ENCODE measurements around the gene PIMREG.

Gene PIMREG

GRCh38 chr17:6475411-6475810 lies 31.2 kb downstream of the PIMREG start:
- Histone ChIP-seq H3K4me3 (IDR thresholded peaks at IDR 0.05; ENCODE audit: insufficient read depth, low read depth, low read length) (no peak overlapping the region), H3K4me1 (ENCODE audit: low read depth, poor library complexity, severe bottlenecking) (no peaks in the 10 kb centered on the region), H3K79me2 (ENCODE audit: insufficient read depth, low read depth) (no peaks in the 10 kb centered on the region), H4K20me1 (ENCODE audit: insufficient read depth) (no peaks in the 10 kb centered on the region), H2AFZ (ENCODE audit: low read depth) (no peak overlapping the region), H3K9ac (no peak overlapping the region), H3K4me2 (no peak overlapping the region), H3K36me3 (ENCODE audit: insufficient read depth) (no peaks in the 10 kb centered on the region), H3K27ac (no peak overlapping the region), H3K27me3 (ENCODE audit: insufficient read depth, low read depth) (no peaks in the 10 kb centered on the region)
- no peak for TF ChIP-seq CTCF (conservative IDR thresholded peaks at IDR 0.05; ENCODE audit: low read depth, low read length)

DNA sequence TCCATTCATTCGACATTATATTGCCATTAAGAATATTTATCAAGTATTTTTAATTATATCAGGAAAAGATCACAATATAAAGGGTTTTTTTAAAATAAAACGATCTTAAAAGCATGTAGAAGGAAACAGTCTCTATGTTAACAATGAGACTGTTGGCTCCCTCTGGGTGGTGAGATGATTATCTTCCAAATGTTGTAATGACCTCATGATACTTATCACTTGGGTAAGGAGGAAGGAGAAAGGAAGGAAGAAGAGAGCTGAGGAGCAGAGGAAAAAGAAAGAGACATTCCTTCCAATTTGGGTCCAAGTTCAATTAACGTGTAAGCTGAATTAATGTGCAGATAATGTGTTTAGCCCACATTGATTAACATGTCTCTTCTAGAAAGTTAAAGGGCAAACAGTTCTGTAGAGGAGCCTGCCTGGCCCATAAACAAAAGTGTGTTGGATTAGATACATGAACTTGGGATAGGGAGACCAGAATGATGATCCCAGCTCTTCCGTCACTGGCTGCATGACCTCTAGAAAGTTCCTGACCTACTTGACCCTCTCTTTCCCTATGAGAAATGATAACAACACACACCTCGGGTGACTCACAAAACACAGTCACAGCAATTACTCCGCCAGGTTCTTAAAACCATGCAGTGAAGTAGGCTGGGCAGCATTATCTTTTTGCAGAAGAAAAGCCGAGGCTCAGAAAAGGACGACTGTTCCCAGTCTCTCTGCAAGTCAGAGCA lies 32.0 kb downstream of the PIMREG start:
- no peaks in the 10 kb centered on the region for H3K27me3 ChIP-seq (ENCODE audit: insufficient read depth, low read depth)
- no peak overlapping the region for H3K27ac ChIP-seq

DNA sequence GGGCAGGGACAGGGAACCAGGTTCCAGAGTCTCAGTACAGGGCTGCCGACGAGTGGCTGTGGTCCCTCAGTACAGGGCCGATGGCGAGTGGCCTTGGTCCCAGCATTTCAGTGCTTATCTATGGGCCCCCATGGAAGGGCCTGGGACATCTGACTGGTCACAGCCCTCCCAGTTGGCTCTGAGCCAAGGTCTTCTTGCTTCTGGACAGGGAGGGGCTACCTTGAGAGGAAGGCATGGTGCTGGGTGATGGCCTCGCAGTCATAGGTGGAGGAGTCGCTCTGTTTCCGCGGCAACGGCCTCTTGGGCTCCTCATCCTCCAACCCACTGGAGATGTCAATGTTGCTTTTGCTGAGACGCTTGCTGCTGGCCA lies 32.5 kb downstream of the PIMREG start:
- H2AFZ ChIP-seq (ENCODE audit: low read depth) = no peak overlapping the region
- H3K4me1 ChIP-seq (ENCODE audit: low read depth, poor library complexity, severe bottlenecking) = no peaks in the 10 kb centered on the region
- H3K79me2 ChIP-seq (ENCODE audit: insufficient read depth, low read depth) = no peaks in the 10 kb centered on the region
- no peaks in the 10 kb centered on the region for H3K36me3 ChIP-seq (ENCODE audit: insufficient read depth)
- no peak for TF ChIP-seq CTCF (conservative IDR thresholded peaks at IDR 0.05; ENCODE audit: low read depth, low read length)
- no peak overlapping the region for H3K27ac ChIP-seq
- H3K4me2 ChIP-seq = no peak overlapping the region
- H3K9ac ChIP-seq = no peak overlapping the region
- H4K20me1 ChIP-seq (ENCODE audit: insufficient read depth) = no peaks in the 10 kb centered on the region
- no peaks in the 10 kb centered on the region for H3K27me3 ChIP-seq (ENCODE audit: insufficient read depth, low read depth)
- H3K4me3 ChIP-seq (IDR thresholded peaks at IDR 0.05; ENCODE audit: insufficient read depth, low read depth, low read length) = no peak overlapping the region

More for the DNA sequence above, 32.0 kb downstream of the PIMREG start:
- no peaks in the 10 kb centered on the region for H4K20me1 ChIP-seq (ENCODE audit: insufficient read depth)
- no peak overlapping the region for H2AFZ ChIP-seq (ENCODE audit: low read depth)
- H3K4me2 ChIP-seq = no peak overlapping the region
- TF ChIP-seq CTCF (conservative IDR thresholded peaks at IDR 0.05; ENCODE audit: low read depth, low read length) = no peak
- H3K4me3 ChIP-seq (IDR thresholded peaks at IDR 0.05; ENCODE audit: insufficient read depth, low read depth, low read length) = no peak overlapping the region
- no peaks in the 10 kb centered on the region for H3K79me2 ChIP-seq (ENCODE audit: insufficient read depth, low read depth)
- H3K36me3 ChIP-seq (ENCODE audit: insufficient read depth) = no peaks in the 10 kb centered on the region
- H3K4me1 ChIP-seq (ENCODE audit: low read depth, poor library complexity, severe bottlenecking) = no peaks in the 10 kb centered on the region
- H3K9ac ChIP-seq = no peak overlapping the region

- Histone ChIP-seq H3K4me3 (IDR thresholded peaks at IDR 0.05; ENCODE audit: insufficient read depth, low read depth, low read length) (no peak overlapping the region), H3K4me2 (no peak overlapping the region), H3K79me2 (ENCODE audit: insufficient read depth, low read depth) (no peaks in the 10 kb centered on the region), H3K27me3 (ENCODE audit: insufficient read depth, low read depth) (no peaks in the 10 kb centered on the region), H3K36me3 (ENCODE audit: insufficient read depth) (no peaks in the 10 kb centered on the region), H2AFZ (ENCODE audit: low read depth) (no peak overlapping the region), H4K20me1 (ENCODE audit: insufficient read depth) (no peaks in the 10 kb centered on the region), H3K9ac (no peak overlapping the region), H3K4me1 (ENCODE audit: low read depth, poor library complexity, severe bottlenecking) (no peaks in the 10 kb centered on the region), H3K27ac (no peak overlapping the region)
- no peak for TF ChIP-seq CTCF (conservative IDR thresholded peaks at IDR 0.05; ENCODE audit: low read depth, low read length)
Measured at GRCh38 chr17:6477831-6478383, 33.7 kb downstream of the PIMREG start.
